Parathyroid adenoma (tissue), 2 donors: ENCODE data around the gene PARD3B.
A peak's percentile ranks its signal among the peaks of the same experiment; 100 is the strongest.

Experiments
- H2AFZ ChIP-seq: fragments of 300-600 bp; sonication (generic); one replicate; pipeline ENCODE4 v1.7.0; 2017; ENCODE audit warnings: antibody characterized with exemption, mild to moderate bottlenecking
- H3K27ac ChIP-seq: fragments of 300-600 bp; sonication (generic); one replicate; pipeline ENCODE4 v1.7.0; 2017
- H3K27me3 ChIP-seq: fragments of 300-600 bp; sonication (generic); one replicate; pipeline ENCODE4 v1.7.0; 2017; ENCODE audit warnings: low read length; ENCODE audit not compliant: control insufficient read depth, insufficient read depth
- H3K36me3 ChIP-seq: fragments of 300-600 bp; sonication (generic); one replicate; pipeline ENCODE4 v1.7.0; 2017; ENCODE audit warnings: low read length; ENCODE audit not compliant: control insufficient read depth, insufficient read depth
- H3K4me1 ChIP-seq: fragments of 300-600 bp; sonication (generic); one replicate; pipeline ENCODE4 v1.7.0; 2017; ENCODE audit warnings: control low read depth
- H3K4me2 ChIP-seq: fragments of 300-600 bp; sonication (generic); one replicate; pipeline ENCODE4 v1.7.0; 2017; ENCODE audit warnings: low read length
- H3K4me3 ChIP-seq: fragments of 300-600 bp; sonication (generic); one replicate; pipeline ENCODE4 v1.7.0; 2017; ENCODE audit warnings: low read depth, low read length
- H3K79me2 ChIP-seq: fragments of 300-600 bp; sonication (generic); one replicate; pipeline ENCODE4 v1.7.0; 2017; ENCODE audit warnings: control low read depth
- H3K9ac ChIP-seq: fragments of 300-600 bp; sonication (generic); one replicate; pipeline ENCODE4 v1.7.0; 2017; ENCODE audit warnings: mild to moderate bottlenecking
- H3K9me3 ChIP-seq: fragments of 300-600 bp; sonication (generic); one replicate; pipeline ENCODE4 v1.7.0; 2017; ENCODE audit warnings: low read length; ENCODE audit not compliant: control insufficient read depth
- CTCF ChIP-seq: fragments of 300-600 bp; sonication (generic); IDR thresholded peaks from one replicate; pipeline ENCODE4 v1.7.0; 2017; ENCODE audit warnings: antibody characterized with exemption, mild to moderate bottlenecking
- donor health status: primary hyperparathyroidism.

The PARD3B gene

GRCh38 chr2:205403244-205403825 is 858.1 kb downstream of the PARD3B start:
- H2AFZ ChIP-seq: no peak overlapping the region
- peaks cover 13% of the 10 kb centered on the region for H3K4me1 ChIP-seq
- H3K4me2 ChIP-seq: no peak overlapping the region
- no peak for TF ChIP-seq CTCF
- H3K9me3 ChIP-seq: no peaks in the 10 kb centered on the region
- no peaks in the 10 kb centered on the region for H3K27me3 ChIP-seq
- H3K27ac ChIP-seq: no peak overlapping the region
- H3K36me3 ChIP-seq: no peaks in the 10 kb centered on the region
- no peak overlapping the region for H3K4me3 ChIP-seq
- H3K79me2 ChIP-seq: no peaks in the 10 kb centered on the region
- no peak overlapping the region for H3K9ac ChIP-seq

GRCh38 chr2:205405194-205405593 is 859.9 kb downstream of the PARD3B start:
- no peak overlapping the region for H3K9ac ChIP-seq
- no peaks in the 10 kb centered on the region for H3K36me3 ChIP-seq
- no peaks in the 10 kb centered on the region for H3K79me2 ChIP-seq
- H3K4me1 ChIP-seq: peaks cover 18% of the 10 kb centered on the region
- no peaks in the 10 kb centered on the region for H3K27me3 ChIP-seq
- H3K4me3 ChIP-seq: no peak overlapping the region
- no peak overlapping the region for H3K4me2 ChIP-seq
- H3K27ac ChIP-seq: no peak overlapping the region
- TF ChIP-seq CTCF: no peak
- H2AFZ ChIP-seq: no peak overlapping the region
- H3K9me3 ChIP-seq: no peaks in the 10 kb centered on the region

GRCh38 chr2:205405752-205406151 is 860.5 kb downstream of the PARD3B start:
- H3K4me2 ChIP-seq: no peak overlapping the region
- no peaks in the 10 kb centered on the region for H3K9me3 ChIP-seq
- H3K27ac ChIP-seq: no peak overlapping the region
- TF ChIP-seq CTCF: no peak
- H3K79me2 ChIP-seq: no peaks in the 10 kb centered on the region
- no peaks in the 10 kb centered on the region for H3K36me3 ChIP-seq
- no peak overlapping the region for H3K4me3 ChIP-seq
- H3K9ac ChIP-seq: no peak overlapping the region
- H3K4me1 ChIP-seq: peaks cover 18% of the 10 kb centered on the region
- no peak overlapping the region for H2AFZ ChIP-seq
- H3K27me3 ChIP-seq: no peaks in the 10 kb centered on the region

DNA sequence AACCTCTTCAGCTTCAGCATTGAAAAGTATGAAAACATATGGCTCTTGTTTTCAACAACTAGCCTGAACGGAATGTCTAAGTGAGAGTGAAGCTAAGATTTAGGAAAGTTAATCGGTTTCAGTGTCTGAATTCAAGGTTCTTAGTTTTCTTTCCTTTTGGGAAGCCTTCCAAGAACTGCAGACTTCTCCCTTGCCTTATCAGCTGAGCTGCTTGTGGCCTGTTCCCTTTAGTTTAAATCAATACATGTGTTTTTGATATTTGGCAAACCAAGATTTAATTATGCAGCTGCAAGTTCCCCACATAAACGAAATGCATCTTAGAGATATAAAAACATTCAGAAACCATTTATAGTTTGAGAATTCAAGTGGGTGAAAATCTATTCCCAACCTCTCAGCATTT is 862.7 kb downstream of the PARD3B start:
- Histone ChIP-seq H3K27ac (no peak overlapping the region), H3K36me3 (no peaks in the 10 kb centered on the region), H3K27me3 (no peaks in the 10 kb centered on the region), H3K4me2 (peak overlapping the region; percentile 25), H3K4me3 (no peak overlapping the region), H3K9ac (no peak overlapping the region), H2AFZ (no peak overlapping the region), H3K9me3 (no peaks in the 10 kb centered on the region), H3K4me1 (peaks cover 18% of the 10 kb centered on the region), H3K79me2 (no peaks in the 10 kb centered on the region)
- TF ChIP-seq CTCF: no peak

GRCh38 chr2:205408696-205409095 is 863.4 kb downstream of the PARD3B start:
- H3K36me3 ChIP-seq: no peaks in the 10 kb centered on the region
- no peak overlapping the region for H3K27ac ChIP-seq
- no peak for TF ChIP-seq CTCF

More at GRCh38 chr2:205408696-205409095, 863.4 kb downstream of the PARD3B start:
- H2AFZ ChIP-seq: no peak overlapping the region
- H3K27me3 ChIP-seq: no peaks in the 10 kb centered on the region
- H3K9ac ChIP-seq: no peak overlapping the region
- no peak overlapping the region for H3K4me3 ChIP-seq
- no peaks in the 10 kb centered on the region for H3K9me3 ChIP-seq
- no peaks in the 10 kb centered on the region for H3K79me2 ChIP-seq
- H3K4me1 ChIP-seq: peaks cover 18% of the 10 kb centered on the region
- H3K4me2 ChIP-seq: no peak overlapping the region
